ENCODE measurements around the gene SIX3.

Gene SIX3

GRCh38 chr2:44944102-44944951 is 2.8 kb downstream of the SIX3 start:
- no peak for DNase-seq

GRCh38 chr2:44944952-44945612 is 3.6 kb downstream of the SIX3 start:
- no peak for DNase-seq

- no peak for DNase-seq
These were observed 4.3 kb downstream of the SIX3 start for GRCh38 chr2:44945676-44946371.

GRCh38 chr2:44946372-44947027 is 5.0 kb downstream of the SIX3 start:
- no peak for DNase-seq

- DNase-seq, result no peak
These were observed 5.5 kb downstream of the SIX3 start for GRCh38 chr2:44947028-44947375.

- DNase-seq, result no peak
These were observed 7.2 kb downstream of the SIX3 start for GRCh38 chr2:44948565-44949328.

GRCh38 chr2:44949329-44950151 is 8.0 kb downstream of the SIX3 start:
- no peak for DNase-seq

- DNase-seq, result no peak
These were observed 9.1 kb downstream of the SIX3 start for GRCh38 chr2:44950646-44951045.

- no peak for DNase-seq
These were observed 9.6 kb downstream of the SIX3 start for GRCh38 chr2:44951124-44951523.

- DNase-seq, result peak in 1 of 2 experiments; percentile 31
These were observed 10.2 kb downstream of the SIX3 start for GRCh38 chr2:44951714-44952113.

GRCh38 chr2:44952143-44952805 is 10.8 kb downstream of the SIX3 start:
- DNase-seq, result peak; percentile 64 to 78

GRCh38 chr2:44952806-44953498 is 11.4 kb downstream of the SIX3 start:
- DNase-seq, result no peak

- no peak for DNase-seq
These were observed 12.0 kb downstream of the SIX3 start for GRCh38 chr2:44953499-44953883.

- no peak for DNase-seq
These were observed 13.0 kb downstream of the SIX3 start for GRCh38 chr2:44954447-44954888.

- no peak for DNase-seq
These were observed 13.5 kb downstream of the SIX3 start for GRCh38 chr2:44954889-44955592.

GRCh38 chr2:44955593-44956392 is 14.3 kb downstream of the SIX3 start:
- DNase-seq, result peak; percentile 41 to 71

GRCh38 chr2:44956843-44957242 is 15.3 kb downstream of the SIX3 start:
- no peak for DNase-seq

GRCh38 chr2:44957656-44958327 is 16.3 kb downstream of the SIX3 start:
- DNase-seq, result no peak
